ENCODE results near the gene DPP6. TPM values are rescaled to one million over a fixed set of nuclear protein-coding genes. Genes with fewer than 3 reads are reported as not detected.

The DPP6 gene
- total and polyA plus RNA-seq, 2 of the 8 experiments (the other 6 are each of a cell fraction or from before 2014, with no cell fraction given): 4.7 to 6.8 TPM

GRCh38 chr7:154304740-154305700 is 252.8 kb downstream of the DPP6 start:
- FAIRE-seq: no peak
- H3K79me1 ChIP-seq (ENCODE audit: low read depth, low read length): no peaks in the 10 kb centered on the region
- CTCF ChIA-PET (ENCODE audit: partially characterized antibody): interaction anchor here (0.9 to 1.0 kb wide), 3 partner anchors 10 to 199 kb away, joined by 3 to 4 read pairs (median 3); no protein-coding TSS in a partner anchor
- no peak overlapping the region for H3K4ac ChIP-seq (replicated peaks; ENCODE audit: insufficient read length, low read depth, low read length)
- H4K20me1 ChIP-seq (replicated peaks in 1 of 2; ENCODE audit: control insufficient read depth in 1 of 2, insufficient read depth in 2 of 2, low read length in 2 of 2): no peaks in the 10 kb centered on the region
- 0 out of 2 replicates have a peak overlapping the region, but pooled peaks have one; percentile 72 for H2BK20ac ChIP-seq (ENCODE audit: low read length)
- peak overlapping the region; percentile 49 to 70 (median 58) for H3K4me3 ChIP-seq (ENCODE audit: extremely low read depth in 1 of 4, insufficient read depth in 2 of 4, low read depth in 3 of 4, low read length in 4 of 4)
- H4K91ac ChIP-seq (replicated peaks; ENCODE audit: insufficient read length, low read length): no peak overlapping the region
- H3K36me3 ChIP-seq (ENCODE audit: control insufficient read depth in 2 of 4, insufficient read depth in 4 of 4, low read length in 3 of 4): no peaks in the 10 kb centered on the region
- peaks cover 0 to 14% (median 8%) of the 10 kb centered on the region in 4 experiments; a peak in 3 of 7 replicates for H3K27me3 ChIP-seq (replicated peaks in 1 of 4; ENCODE audit: control insufficient read depth in 3 of 4, extremely low read depth in 1 of 4, insufficient read depth in 3 of 4, low read length in 3 of 4)
- H4K8ac ChIP-seq (ENCODE audit: extremely low read depth, insufficient read depth, low read length): peak overlapping the region; percentile 87; the same call in 1 of the 2 replicates
- no peak overlapping the region for H3K27ac ChIP-seq (ENCODE audit: low read depth, low read length)
- POLR2A ChIA-PET (ENCODE audit: partially characterized antibody): interaction anchor here (1.0 kb wide), 1 partner anchor 13 kb away, joined by 3 read pairs; no protein-coding TSS in a partner anchor
- peaks cover 5% of the 10 kb centered on the region; the same call in 1 of the 2 replicates for H3K23me2 ChIP-seq (ENCODE audit: low read depth, low read length)
- peak overlapping the region; percentile 38; the same call in 1 of the 2 replicates for H3K18ac ChIP-seq (ENCODE audit: extremely low read depth, low read length)
- H3K23ac ChIP-seq (ENCODE audit: insufficient read length): no peak overlapping the region
- peak overlapping the region; percentile 31; the same call in 1 of the 2 replicates for H2BK12ac ChIP-seq (ENCODE audit: low read depth, low read length)
- H3K4me1 ChIP-seq (replicated peaks in 1 of 4; ENCODE audit: control insufficient read depth in 3 of 4, insufficient read depth in 4 of 4, low read length in 3 of 4): peaks cover 4 to 16% (median 11%) of the 10 kb centered on the region in 4 experiments
- no peaks in the 10 kb centered on the region for H3K79me2 ChIP-seq (ENCODE audit: control insufficient read depth in 1 of 2, insufficient read depth in 2 of 2, low read length in 2 of 2)
- H3K9me3 ChIP-seq (ENCODE audit: insufficient read depth in 2 of 2, low read depth in 1 of 2, low read length in 1 of 2): no peaks in the 10 kb centered on the region; a peak in 1 of 4 replicates
- DNase-seq (ENCODE audit: low read depth in 1 of 2, low spot score in 2 of 2): peak in 1 of 2 experiments; percentile 63
- H3K4me2 ChIP-seq (ENCODE audit: insufficient read depth in 1 of 2, low read depth in 2 of 2, low read length in 2 of 2): peak overlapping the region; percentile 95 to 98
- no peak overlapping the region for H2BK120ac ChIP-seq (replicated peaks; ENCODE audit: low read depth, low read length)
- no peak overlapping the region for H3K14ac ChIP-seq (ENCODE audit: insufficient read length)
- H3K56ac ChIP-seq (replicated peaks; ENCODE audit: insufficient read length, low read depth, low read length): no peak overlapping the region
- no peak overlapping the region for H4K5ac ChIP-seq (ENCODE audit: insufficient read length, low read depth, low read length)
- no peak overlapping the region; the same call in 1 of the 2 replicates for H2BK15ac ChIP-seq (ENCODE audit: low read length)
- H2AK5ac ChIP-seq (ENCODE audit: low read depth, low read length): no peak overlapping the region
- 17% methylated on average over 19 of the region's 57 CpGs; no CpG with 5 or more reads in 1 of the 2 experiments for WGBS, 2 experiments (ENCODE audit: extremely low coverage in 1 of 2, insufficient coverage in 1 of 2, insufficient read length in 1 of 2, insufficient replicate concordance in 2 of 2, low coverage in 1 of 2, low lambda C conversion rate in 2 of 2, missing lambda C conversion rate in 1 of 2)
- H3K9ac ChIP-seq (replicated peaks in 1 of 4; ENCODE audit: extremely low read depth in 1 of 4, low read depth in 3 of 4, low read length in 3 of 4): peak overlapping the region in 1 of 4 experiments; percentile 47; a peak in 3 of 7 replicates
- H2AFZ ChIP-seq (ENCODE audit: low read length): peak overlapping the region; percentile 97
- H2BK5ac ChIP-seq (ENCODE audit: low read depth, low read length): no peak overlapping the region
- TF ChIP-seq SUZ12 (IDR thresholded peaks at IDR 0.05; ENCODE audit: low read length) (no peak), CTCF (IDR thresholded peaks at IDR 0.05; ENCODE audit: control extremely low read depth in 1 of 3, insufficient read depth in 1 of 3, low read depth in 1 of 3, low read length in 3 of 3) (no peak), BRCA1 (IDR thresholded peaks at IDR 0.05; ENCODE audit: low read depth, low read length) (no peak), NRF1 (IDR thresholded peaks at IDR 0.05; ENCODE audit: low read depth, low read length) (peak; percentile 47), ASH2L (IDR thresholded peaks at IDR 0.05; ENCODE audit: low read length) (peak; percentile 4)
